Neutrophil (primary cell): ENCODE results near the gene TMEM203.
"Not testable (repeated sequence)": the region's sequence is repeated elsewhere in the genome, so short reads cannot be mapped to it uniquely, and the experiment has no call there.

Source experiments
- H3K27ac ChIP-seq: fragments of 200-600 bp; sonication (generic); 2 replicates; pipeline ENCODE4 v1.5.1; 2016; ENCODE audit warnings: mild to moderate bottlenecking, moderate library complexity
- H3K27me3 ChIP-seq: fragments of 200-600 bp; sonication (generic); 2 replicates; pipeline ENCODE4 v1.6.0; 2016; ENCODE audit warnings: mild to moderate bottlenecking
- H3K36me3 ChIP-seq: fragments of 200-600 bp; sonication (generic); 2 replicates; pipeline ENCODE4 v1.5.1; 2017
- H3K4me1 ChIP-seq, 2 experiments: fragments of 200-600 bp in 1 of 2; sonication (generic) in 1 of 2; 1 replicate in 1 of 2; 2 replicates in 1 of 2; pipeline versions ENCODE4 v1.5.1 to v1.6.1; 2013 to 2016; ENCODE audit warnings: low read depth in 1 of 2, low read length in 1 of 2, mild to moderate bottlenecking in 1 of 2, moderate library complexity in 1 of 2; ENCODE audit not compliant: control insufficient read depth in 1 of 2, insufficient read depth in 1 of 2
- H3K4me3 ChIP-seq, 2 experiments: fragments of 200-600 bp in 1 of 2; sonication (generic) in 1 of 2; 1 replicate in 1 of 2; 2 replicates in 1 of 2; pipeline ENCODE4 v1.5.1; 2013 to 2016; ENCODE audit warnings: low read depth in 1 of 2, low read length in 1 of 2, mild to moderate bottlenecking in 1 of 2, moderate library complexity in 1 of 2
- H3K9me3 ChIP-seq: fragments of 200-600 bp; sonication (generic); 2 replicates; pipeline ENCODE4 v1.5.1; 2016
- CTCF ChIP-seq: fragments of 200-600 bp; sonication (generic); IDR thresholded peaks from 2 replicates; pipeline ENCODE4 v1.5.1; 2016; ENCODE audit warnings: antibody characterized with exemption

TMEM203 gene

DNA sequence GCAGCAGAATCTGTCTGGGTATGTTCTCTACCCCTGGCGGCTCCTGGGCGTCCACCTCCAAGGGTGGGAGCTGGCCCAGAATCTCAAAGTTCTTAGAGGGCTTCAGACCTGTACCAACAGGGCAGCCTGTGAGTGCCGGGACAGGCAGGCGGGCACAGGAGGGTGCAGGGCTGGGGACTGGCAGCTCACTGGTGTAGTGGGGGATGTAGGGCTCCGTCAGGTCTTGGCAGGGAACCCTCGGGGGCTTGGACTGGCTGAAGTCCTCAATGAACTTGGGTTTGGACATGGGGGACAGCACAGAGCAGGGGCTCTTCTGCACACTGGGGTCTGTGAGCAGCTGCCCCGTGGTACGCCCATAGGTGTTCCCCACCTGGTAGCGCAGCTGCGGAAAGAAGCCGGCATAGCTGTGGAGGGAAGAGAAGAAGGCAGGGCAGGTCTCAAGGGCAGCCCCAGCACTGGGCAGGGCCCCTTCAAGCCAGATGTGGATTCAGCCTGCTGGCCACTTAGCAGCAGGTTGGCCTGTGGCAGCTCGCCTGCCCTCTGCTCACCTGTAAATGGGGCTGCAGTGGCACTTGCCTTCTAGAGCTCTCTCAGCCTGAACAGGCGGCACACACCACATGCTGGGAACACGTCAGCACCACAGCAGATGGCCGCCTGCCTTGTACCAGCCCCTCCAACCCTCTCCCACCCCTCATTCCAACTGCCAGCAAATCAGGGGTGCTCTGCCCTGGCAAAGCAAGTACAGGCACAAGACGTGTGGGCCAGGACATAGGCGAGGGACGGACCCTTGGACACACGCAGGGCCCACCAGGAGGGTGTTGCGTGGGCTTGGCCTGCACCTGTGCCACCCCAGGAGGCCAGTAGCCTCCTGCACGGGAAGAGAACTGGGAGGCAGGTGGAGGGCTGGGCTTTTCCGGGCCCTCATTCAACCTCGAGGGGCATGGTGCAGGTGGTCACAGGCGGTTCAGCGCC is 40.3 kb upstream of the TMEM203 start:
- TF ChIP-seq CTCF, result no peak
- Histone ChIP-seq H3K36me3 (peaks cover 23% of the 10 kb centered on the region), H3K4me3 (no peak overlapping the region), H3K9me3 (no peaks in the 10 kb centered on the region), H3K27me3 (no peaks in the 10 kb centered on the region), H3K27ac (no peak overlapping the region), H3K4me1 (peaks cover 28 to 29% of the 10 kb centered on the region in 2 experiments)

- Histone ChIP-seq H3K36me3 (peaks cover 23% of the 10 kb centered on the region), H3K27ac (peak overlapping the region; percentile 36), H3K9me3 (no peaks in the 10 kb centered on the region), H3K4me3 (no peak overlapping the region), H3K27me3 (no peaks in the 10 kb centered on the region), H3K4me1 (peaks cover 34 to 35% of the 10 kb centered on the region in 2 experiments)
- TF ChIP-seq CTCF, result no peak
These were observed 39.3 kb upstream of the TMEM203 start for GRCh38 chr9:137244486-137245449.

DNA sequence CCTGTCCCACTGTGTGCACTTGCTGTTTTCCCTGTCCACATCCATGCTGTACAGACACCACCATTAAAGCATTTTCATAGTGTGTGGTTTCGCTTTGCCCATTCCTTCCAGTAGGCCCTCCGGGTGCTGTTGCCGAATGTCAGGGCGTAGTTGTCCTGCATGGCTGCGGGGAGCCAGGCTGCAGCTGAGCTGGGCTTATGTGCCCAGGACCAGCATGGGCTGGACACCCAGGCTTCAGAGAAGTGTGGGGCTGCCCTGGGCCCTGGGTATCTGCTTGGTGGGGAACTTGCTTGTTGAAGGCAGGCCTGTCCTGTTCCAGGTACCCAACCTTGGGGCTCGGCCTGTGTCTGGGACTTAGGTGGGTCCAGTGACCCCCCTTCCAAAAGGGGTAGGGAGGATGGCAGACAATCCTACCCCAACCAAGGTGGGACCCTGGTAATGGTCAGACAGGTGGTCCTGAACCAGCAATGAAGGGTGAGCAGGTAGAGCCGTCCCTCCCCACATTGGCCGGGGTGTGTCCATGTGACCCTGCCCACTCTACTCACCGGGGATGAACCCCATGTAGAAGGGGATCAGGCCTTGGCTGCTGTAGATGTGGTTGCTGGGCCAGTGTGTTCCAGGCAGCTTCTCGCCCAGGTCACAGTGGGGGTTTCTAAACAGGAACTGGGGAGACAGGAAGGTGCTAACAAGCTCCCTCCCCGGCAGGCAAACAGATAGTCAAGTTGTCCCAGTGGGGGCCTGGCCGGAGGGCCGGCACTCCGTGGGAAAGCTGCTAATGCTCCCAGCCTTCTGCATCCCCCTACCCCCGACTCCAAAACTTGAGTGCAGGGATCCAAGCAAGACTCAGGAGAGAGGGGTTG is 38.4 kb upstream of the TMEM203 start:
- Histone ChIP-seq H3K36me3 (peaks cover 23% of the 10 kb centered on the region), H3K4me1 (peaks cover 41% of the 10 kb centered on the region in 2 experiments), H3K9me3 (no peaks in the 10 kb centered on the region), H3K27ac (peak overlapping the region; percentile 36), H3K4me3 (no peak overlapping the region), H3K27me3 (no peaks in the 10 kb centered on the region)
- no peak for TF ChIP-seq CTCF

DNA sequence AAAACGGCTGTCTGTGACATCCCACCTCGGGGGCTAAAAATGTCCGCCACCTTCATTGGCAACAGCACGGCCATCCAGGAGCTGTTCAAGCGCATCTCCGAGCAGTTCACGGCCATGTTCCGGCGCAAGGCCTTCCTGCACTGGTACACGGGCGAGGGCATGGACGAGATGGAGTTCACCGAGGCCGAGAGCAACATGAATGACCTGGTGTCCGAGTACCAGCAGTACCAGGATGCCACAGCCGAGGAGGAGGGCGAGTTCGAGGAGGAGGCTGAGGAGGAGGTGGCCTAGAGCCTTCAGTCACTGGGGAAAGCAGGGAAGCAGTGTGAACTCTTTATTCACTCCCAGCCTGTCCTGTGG is 37.8 kb upstream of the TMEM203 start:
- Histone ChIP-seq H3K27ac (peak overlapping the region; percentile 36), H3K4me1 (peaks cover 44 to 47% of the 10 kb centered on the region in 2 experiments), H3K36me3 (peaks cover 23% of the 10 kb centered on the region)
- not testable (repeated sequence) for H3K9me3 ChIP-seq, H3K27me3 ChIP-seq, H3K4me3 ChIP-seq

DNA sequence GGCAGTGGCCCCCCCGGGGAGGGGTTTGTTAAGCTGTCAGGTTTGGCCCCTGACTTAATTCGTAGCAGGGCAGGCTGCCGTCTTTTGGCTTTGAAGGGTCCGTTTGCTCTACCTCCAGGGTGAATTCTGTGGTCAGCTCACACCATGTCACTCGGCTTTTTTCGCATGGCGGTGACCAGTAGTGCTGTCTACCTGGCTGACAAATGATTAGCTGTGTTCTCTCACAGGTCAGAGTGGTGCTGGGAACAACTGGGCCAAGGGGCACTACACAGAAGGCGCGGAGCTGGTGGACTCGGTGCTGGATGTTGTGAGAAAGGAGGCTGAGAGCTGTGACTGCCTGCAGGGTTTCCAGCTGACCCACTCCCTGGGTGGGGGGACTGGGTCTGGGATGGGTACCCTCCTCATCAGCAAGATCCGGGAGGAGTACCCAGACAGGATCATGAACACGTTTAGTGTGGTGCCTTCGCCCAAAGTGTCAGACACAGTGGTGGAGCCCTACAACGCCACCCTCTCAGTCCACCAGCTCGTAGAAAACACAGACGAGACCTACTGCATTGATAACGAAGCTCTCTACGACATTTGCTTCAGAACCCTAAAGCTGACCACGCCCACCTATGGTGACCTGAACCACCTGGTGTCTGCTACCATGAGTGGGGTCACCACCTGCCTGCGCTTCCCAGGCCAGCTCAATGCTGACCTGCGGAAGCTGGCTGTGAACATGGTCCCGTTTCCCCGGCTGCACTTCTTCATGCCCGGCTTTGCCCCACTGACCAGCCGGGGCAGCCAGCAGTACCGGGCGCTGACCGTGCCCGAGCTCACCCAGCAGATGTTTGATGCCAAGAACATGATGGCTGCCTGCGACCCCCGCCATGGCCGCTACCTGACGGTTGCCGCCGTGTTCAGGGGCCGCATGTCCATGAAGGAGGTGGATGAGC is 37.1 kb upstream of the TMEM203 start:
- Histone ChIP-seq H3K4me3 (peak overlapping the region; percentile 71 to 79), H3K36me3 (peaks cover 23% of the 10 kb centered on the region), H3K9me3 (no peaks in the 10 kb centered on the region), H3K27ac (peak overlapping the region; percentile 96), H3K27me3 (no peaks in the 10 kb centered on the region), H3K4me1 (peaks cover 51 to 54% of the 10 kb centered on the region in 2 experiments)
- TF ChIP-seq CTCF, result no peak
